GM21723 (cell line): ENCODE results near the gene IKZF2.

Source experiments
- ATAC-seq: cut with Tn5 transposase; IDR thresholded peaks from one replicate; pipeline ENCODE4 v1.9.1; 2021; ENCODE audit warnings: mild to moderate bottlenecking, moderate library complexity; ENCODE audit not compliant: unreplicated experiment

Gene IKZF2

DNA sequence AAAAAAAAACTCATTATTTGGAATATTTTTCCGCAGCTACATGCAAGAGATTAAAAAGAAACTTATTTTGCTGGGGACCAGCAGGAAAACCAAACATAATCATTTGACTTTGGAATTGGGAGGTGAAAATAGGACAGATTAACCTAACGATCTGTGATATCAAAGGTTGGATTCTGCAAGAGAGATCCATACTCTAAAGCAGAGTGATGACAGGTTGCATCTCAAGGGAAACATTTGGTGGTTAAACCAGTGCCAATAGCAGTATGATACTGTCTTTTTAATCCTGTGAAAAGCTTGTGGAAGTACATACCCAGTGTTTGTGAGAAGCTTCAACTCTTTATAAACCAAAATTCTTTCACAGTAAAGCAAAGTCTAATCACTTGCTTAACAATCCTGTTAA, 5.3 kb upstream of the IKZF2 start:
- no peak for ATAC-seq

DNA sequence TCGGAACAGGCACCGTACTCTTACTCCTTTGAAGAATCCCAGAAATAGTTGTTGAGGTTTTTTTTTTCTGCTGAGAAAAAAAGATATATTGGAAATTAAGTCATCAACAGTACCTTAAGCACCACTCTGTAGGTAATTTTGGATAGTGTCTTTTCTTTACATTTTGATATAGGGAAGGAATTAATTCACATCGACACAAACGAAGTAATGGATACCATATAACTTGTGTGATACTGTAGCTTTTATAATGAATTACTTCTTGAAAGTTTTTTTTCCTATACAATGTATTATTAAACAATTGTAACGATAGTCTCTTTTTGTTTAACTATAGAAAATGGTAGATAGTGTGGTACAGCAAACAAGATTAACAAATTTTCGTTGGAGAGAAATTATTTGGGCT, 1.5 kb upstream of the IKZF2 start:
- ATAC-seq: no peak

- ATAC-seq: peak; percentile 27
These were observed 818 bp upstream of the IKZF2 start for GRCh38 chr2:213152065-213152794.

DNA sequence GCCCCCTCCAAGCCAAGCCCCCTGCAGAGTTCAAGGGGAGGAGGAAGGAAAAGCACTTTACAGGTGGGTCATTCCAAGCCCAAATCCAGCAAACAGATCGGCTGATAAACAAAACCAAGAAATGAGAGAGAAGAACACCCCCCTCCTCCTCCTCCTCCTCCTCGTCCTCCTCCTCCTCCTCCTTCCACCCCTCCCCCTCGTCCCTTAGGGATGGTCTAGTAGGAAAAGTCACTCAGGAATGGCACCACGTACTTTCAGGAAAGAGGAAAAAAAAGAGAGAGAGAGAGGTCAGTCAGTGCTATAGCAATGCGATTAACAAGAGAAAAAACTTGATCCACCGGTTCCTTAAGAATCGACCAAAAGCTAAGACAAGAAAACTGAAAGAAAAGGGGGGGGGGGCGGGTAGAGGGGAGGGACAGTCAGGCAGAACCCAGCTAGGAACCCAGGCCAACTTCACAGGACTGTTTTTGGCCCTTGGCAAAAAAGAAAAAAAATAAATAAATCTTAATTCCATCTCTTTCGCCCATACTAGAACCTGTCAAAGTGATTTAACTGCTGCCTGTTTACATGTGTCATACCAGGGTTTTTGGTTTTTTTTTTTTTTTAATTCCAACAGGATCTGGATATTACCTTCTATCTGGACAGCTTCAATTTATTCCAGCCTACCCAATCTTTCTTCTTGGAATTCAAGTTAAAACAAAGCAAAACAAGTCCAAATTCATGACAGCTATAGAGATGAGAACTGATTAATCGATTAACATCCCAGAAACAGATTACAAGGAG, 906 bp downstream of the IKZF2 start:
- no peak for ATAC-seq

DNA sequence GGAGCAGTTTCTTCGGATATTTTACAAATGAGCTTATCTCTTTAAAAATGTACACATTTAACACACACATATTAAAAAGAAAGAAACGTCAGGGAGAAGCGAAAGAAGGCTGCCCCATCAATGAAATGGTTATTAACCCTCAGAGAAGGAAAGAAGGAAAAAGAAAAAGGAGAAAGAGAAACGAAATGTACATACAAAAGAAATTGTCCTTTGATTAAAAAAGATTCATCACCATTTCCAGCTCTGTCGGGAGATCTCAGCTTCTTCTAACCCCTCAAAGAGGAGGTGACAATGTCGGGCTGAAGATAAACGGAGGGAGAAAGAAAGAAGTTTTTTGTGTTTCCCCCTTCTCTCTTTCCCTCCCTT, 1.5 kb downstream of the IKZF2 start:
- ATAC-seq: no peak

- ATAC-seq: no peak
These were observed 2.0 kb downstream of the IKZF2 start for GRCh38 chr2:213149294-213149875.

GRCh38 chr2:213148572-213149261, 2.7 kb downstream of the IKZF2 start:
- peak; percentile 16 for ATAC-seq

GRCh38 chr2:213147538-213147937, 3.9 kb downstream of the IKZF2 start:
- ATAC-seq: no peak

DNA sequence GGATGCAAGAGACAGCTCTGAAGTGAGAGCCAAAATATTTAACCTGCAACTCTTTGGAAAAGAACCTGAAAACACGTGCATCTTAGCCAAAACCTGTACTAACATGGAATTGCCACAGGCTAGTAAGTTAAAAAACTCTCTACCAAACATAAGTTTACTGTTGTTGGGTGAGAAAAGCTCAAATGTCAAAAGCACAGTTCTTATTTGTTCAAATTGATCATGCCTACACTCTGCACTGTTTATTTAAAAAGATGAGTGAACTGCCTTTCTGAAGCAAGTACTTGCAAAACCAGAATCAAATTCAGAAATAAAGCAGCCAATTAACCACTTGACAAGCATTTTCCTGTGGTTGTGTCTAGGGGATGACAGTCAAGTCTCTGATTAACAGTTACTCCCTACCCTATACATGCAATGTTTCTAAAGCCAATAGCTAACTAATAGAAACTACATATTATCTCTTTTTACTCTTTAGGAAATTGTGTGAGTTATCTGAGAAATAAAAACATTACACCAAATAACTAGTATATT, 5.6 kb downstream of the IKZF2 start:
- no peak for ATAC-seq

GRCh38 chr2:213137064-213137463, 14.3 kb downstream of the IKZF2 start:
- ATAC-seq: no peak

DNA sequence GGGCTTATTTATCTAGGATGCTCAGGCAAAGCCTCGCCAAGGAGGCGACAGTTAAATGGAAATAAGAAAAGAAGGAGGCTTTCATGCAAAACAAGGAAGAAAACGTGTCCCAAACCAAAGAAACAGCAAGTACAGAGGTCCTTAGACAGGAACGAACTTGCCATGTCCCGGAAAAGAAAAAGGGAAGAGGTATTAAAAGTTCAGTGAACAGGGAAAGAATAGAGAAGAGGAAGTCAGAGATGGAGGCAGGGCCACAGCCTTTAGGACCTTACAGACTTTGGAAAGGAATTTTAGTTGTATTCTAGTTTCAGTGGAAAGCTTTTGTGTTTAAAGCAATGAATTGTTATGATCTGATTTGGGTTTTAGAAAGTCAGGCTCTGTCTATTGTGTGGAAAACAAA, 22.1 kb downstream of the IKZF2 start:
- no peak for ATAC-seq

DNA sequence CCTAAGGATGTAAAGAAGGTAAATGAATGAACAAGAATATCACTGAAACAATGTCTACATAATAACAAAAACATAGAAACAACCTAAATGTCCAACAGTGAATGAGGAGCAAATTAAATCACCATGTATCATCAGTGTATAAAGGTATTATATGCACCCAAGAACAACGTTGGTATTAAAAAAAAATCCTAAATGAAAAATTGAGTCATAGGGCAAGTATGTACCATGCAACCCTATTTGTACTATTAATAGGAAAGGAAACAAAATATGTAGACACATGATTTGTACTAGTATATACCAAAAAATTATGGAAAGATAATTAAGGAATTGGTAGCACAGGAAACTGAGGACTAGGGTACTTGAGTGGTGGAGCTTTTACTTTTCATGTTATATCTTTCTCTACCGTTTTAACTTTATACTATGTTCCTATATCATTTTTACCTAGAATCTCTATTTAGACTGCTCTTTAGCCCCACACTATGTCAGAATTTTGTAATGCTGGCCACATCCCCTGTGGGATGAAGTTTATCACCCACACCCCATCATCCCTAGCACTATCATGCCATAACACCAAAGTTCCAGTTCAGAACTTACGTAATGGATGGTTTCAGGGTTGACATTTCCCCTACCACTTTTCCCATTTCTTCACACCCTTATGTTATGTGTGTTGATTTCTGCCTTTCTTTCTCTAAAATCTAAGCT, 25.6 kb downstream of the IKZF2 start:
- no peak for ATAC-seq

- no peak for ATAC-seq
These were observed 28.7 kb downstream of the IKZF2 start for GRCh38 chr2:213122725-213123124.

DNA sequence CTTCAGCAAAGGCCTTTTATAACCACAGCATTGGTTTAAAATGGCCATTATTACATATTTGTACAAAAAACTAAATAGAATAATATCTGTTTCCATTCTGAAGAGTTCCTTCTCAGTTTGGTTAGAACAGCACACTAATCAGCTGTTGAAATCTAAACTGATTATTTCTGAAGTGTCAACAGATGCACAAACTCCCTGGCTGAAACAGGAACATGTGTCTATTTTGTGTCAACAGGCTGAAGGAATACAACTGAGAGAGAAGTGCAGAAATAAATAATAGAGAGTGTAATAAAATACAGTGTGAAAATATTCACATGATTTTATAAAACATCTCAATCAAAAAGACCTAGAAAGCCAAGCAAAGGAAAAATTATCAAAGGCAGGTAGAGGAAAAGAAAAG, 29.7 kb downstream of the IKZF2 start:
- ATAC-seq: no peak

GRCh38 chr2:213119061-213119809, 32.2 kb downstream of the IKZF2 start:
- peak; percentile 73 for ATAC-seq

DNA sequence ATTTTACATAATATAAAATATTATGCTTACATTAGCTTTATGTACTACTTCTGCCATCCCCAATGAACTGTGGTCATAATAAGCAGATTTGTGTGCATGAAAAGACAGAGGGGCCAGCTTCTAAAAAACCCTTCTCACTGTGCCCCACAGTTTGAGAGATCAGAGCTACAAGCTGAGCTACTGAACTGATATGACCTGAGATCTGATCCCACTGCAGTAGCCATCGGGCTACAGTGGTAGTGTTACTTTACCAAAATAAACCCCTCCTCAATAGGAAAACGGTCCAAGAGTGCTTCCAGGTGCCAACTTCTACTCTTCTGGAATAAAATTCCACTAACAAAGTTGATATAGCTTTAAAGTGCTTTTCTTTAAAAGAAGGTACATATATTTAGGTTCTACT, 43.1 kb downstream of the IKZF2 start:
- ATAC-seq: no peak

DNA sequence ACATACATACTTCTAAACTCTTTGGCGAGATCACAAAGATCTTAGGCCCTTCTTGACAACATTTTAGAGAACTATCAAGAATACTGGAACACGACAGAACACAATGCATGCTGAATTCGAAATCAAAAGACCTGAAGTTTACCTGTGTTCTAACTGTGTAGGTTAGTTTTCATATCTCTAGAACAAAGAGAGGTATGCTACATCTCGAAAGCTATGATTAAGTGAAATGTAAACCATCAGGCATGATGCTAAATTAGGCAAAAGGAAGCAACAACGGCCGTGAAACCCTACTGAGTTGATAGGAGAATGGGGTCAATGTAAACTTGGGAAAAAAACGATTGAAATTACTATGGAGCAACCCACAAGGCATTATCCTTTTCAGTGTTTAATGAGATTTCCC, 43.7 kb downstream of the IKZF2 start:
- ATAC-seq: no peak

GRCh38 chr2:213105212-213105611, 46.2 kb downstream of the IKZF2 start:
- ATAC-seq: no peak

- no peak for ATAC-seq
These were observed 46.6 kb downstream of the IKZF2 start for GRCh38 chr2:213104903-213105202.
